ENCODE data around the gene MAP2.

MAP2 gene

GRCh38 chr2:209771474-209772289 is 347.8 kb downstream of the MAP2 start, which contains the start of gene UNC80:
TSS of gene UNC80 (plus strand) at chr2:209771832. CDS start at chr2:209772073, 241 bp downstream.
- DNase-seq (ENCODE audit: low read depth): no peak
- no peak within 1 kb of the TSS for H3K4me3 ChIP-seq (ENCODE audit: low read depth, low read length)

DNA sequence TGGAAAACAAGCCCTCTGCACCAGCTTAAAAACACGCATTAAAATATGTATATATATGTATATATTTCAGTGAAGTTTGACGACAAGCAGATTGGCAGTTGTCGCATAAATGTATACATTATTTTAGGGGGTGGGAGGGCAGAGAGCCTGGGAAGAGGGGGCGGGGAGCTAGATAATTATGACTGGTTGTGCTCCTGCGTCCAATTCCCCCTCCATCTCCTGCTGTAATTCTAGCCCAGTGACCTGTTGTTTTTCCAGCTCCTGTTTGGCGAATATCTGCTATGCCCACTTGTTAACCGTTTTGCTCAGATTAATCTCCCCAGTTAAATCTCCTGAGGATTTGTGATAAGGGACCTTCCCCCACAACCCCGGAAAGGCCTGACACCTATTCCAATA is 348.4 kb downstream of the MAP2 start:
- H3K4me3 ChIP-seq (ENCODE audit: low read depth, low read length): no peak overlapping the region
- DNase-seq (ENCODE audit: low read depth): no peak
- TF ChIP-seq MYC (IDR thresholded peaks at IDR 0.05; ENCODE audit: low read depth, low read length) (no peak), POLR2A (IDR thresholded peaks at IDR 0.05; ENCODE audit: extremely low read depth, insufficient read length) (no peak), CTCF (IDR thresholded peaks at IDR 0.05; ENCODE audit: low read depth, low read length) (no peak)
- TF ChIP-seq, protein P1, sequence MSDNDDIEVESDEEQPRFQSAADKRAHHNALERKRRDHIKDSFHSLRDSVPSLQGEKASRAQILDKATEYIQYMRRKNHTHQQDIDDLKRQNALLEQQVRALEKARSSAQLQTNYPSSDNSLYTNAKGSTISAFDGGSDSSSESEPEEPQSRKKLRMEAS (IDR thresholded peaks at IDR 0.05; ENCODE audit: low read depth, low read length): no peak

More at GRCh38 chr2:209771474-209772289, 347.8 kb downstream of the MAP2 start, which contains the start of gene UNC80:
- TF ChIP-seq POLR2A (IDR thresholded peaks at IDR 0.05; ENCODE audit: extremely low read depth, insufficient read length): no peak
- no peak for TF ChIP-seq MYC (IDR thresholded peaks at IDR 0.05; ENCODE audit: low read depth, low read length)
- TF ChIP-seq, protein P1 (IDR thresholded peaks at IDR 0.05; ENCODE audit: low read depth, low read length): no peak
- TF ChIP-seq CTCF (IDR thresholded peaks at IDR 0.05; ENCODE audit: low read depth, low read length): no peak

GRCh38 chr2:209773377-209773776 is 349.5 kb downstream of the MAP2 start:
- TF ChIP-seq CTCF (IDR thresholded peaks at IDR 0.05; ENCODE audit: low read depth, low read length) (no peak), POLR2A (IDR thresholded peaks at IDR 0.05; ENCODE audit: extremely low read depth, insufficient read length) (no peak), MYC (IDR thresholded peaks at IDR 0.05; ENCODE audit: low read depth, low read length) (no peak)
- TF ChIP-seq, protein P1 (IDR thresholded peaks at IDR 0.05; ENCODE audit: low read depth, low read length): no peak
- no peak for DNase-seq (ENCODE audit: low read depth)

More at GRCh38 chr2:209773377-209773776, 349.5 kb downstream of the MAP2 start:
- H3K4me3 ChIP-seq (ENCODE audit: low read depth, low read length): no peak overlapping the region
